WTC11 (cell line): ENCODE measurements around the gene GJD3. TPM values are rescaled to one million over a fixed set of nuclear protein-coding genes. Genes with fewer than 3 reads are reported as not detected.

ENCODE experiments used
- ATAC-seq: fragments of 200-7000 bp; cut with Tn5 transposase; 2 replicates; pipeline ENCODE4 v1.10.0; 2021; ENCODE audit warnings: mild to moderate bottlenecking, moderate library complexity
- CTCF ChIA-PET: fragments of 300-600 bp; sonication (Branson Sonifier 250); formaldehyde crosslinking; loops from one replicate; lab custom pipeline; 2021; ENCODE audit warnings: antibody characterized with exemption; lab: Charles Lee
- POLR2A ChIA-PET: fragments of 350-600 bp; sonication (Branson Sonifier 250); formaldehyde crosslinking; loops from one replicate; lab custom pipeline; 2021; ENCODE audit warnings: antibody characterized with exemption; lab: Charles Lee
- DNase-seq: peaks from one replicate; pipeline ENCODE4 v3.0.0; 2021; ENCODE audit warnings: low spot score
- H3K27ac Mint-ChIP-seq: 2 replicates; pipeline ENCODE4 v1.8.0; 2021; ENCODE audit warnings: mixed read lengths
- H3K27me3 Mint-ChIP-seq: 2 replicates; pipeline ENCODE4 v1.8.0; 2021; ENCODE audit warnings: low read depth, mild to moderate bottlenecking, moderate library complexity, mixed read lengths
- H3K36me3 Mint-ChIP-seq: 2 replicates; pipeline ENCODE4 v1.8.0; 2021; ENCODE audit warnings: mixed read lengths
- H3K4me1 Mint-ChIP-seq: 2 replicates; pipeline ENCODE4 v1.8.0; 2022; ENCODE audit warnings: mixed read lengths
- H3K4me3 Mint-ChIP-seq: 2 replicates; pipeline ENCODE4 v1.8.0; 2021; ENCODE audit warnings: mild to moderate bottlenecking, moderate library complexity, mixed read lengths
- H3K9me3 Mint-ChIP-seq: 2 replicates; pipeline ENCODE4 v1.8.0; 2021; ENCODE audit warnings: mixed read lengths
- ATF1 ChIP-seq: sonication (generic); formaldehyde crosslinking; IDR thresholded peaks from 2 replicates; pipeline ENCODE4 v1.8.1; 2023; ENCODE audit warnings: mild to moderate bottlenecking, moderate library complexity, missing genetic modification reagents
- ATF2 ChIP-seq: sonication (generic); formaldehyde crosslinking; IDR thresholded peaks from 2 replicates; pipeline ENCODE4 v1.8.1; 2022; ENCODE audit warnings: low read depth, missing genetic modification reagents, borderline replicate concordance
- CBFB ChIP-seq: sonication (generic); formaldehyde crosslinking; IDR thresholded peaks from 2 replicates; pipeline ENCODE4 v1.8.1; 2022; ENCODE audit warnings: mild to moderate bottlenecking, low read depth, missing genetic modification reagents
- CREB1 ChIP-seq: sonication (generic); formaldehyde crosslinking; IDR thresholded peaks from 2 replicates; pipeline ENCODE4 v1.8.0; 2023; ENCODE audit warnings: mild to moderate bottlenecking, missing genetic modification reagents
- E2F5 ChIP-seq: sonication (generic); formaldehyde crosslinking; IDR thresholded peaks from 2 replicates; pipeline ENCODE4 v1.8.1; 2022; ENCODE audit warnings: mild to moderate bottlenecking, moderate library complexity, missing genetic modification reagents
- ELF4 ChIP-seq: sonication (generic); formaldehyde crosslinking; IDR thresholded peaks from 2 replicates; pipeline ENCODE4 v1.8.1; 2022; ENCODE audit warnings: low read depth, mild to moderate bottlenecking, moderate library complexity, missing genetic modification reagents
- FOXJ3 ChIP-seq: sonication (generic); formaldehyde crosslinking; IDR thresholded peaks from 2 replicates; pipeline ENCODE4 v1.9.0; 2021; ENCODE audit warnings: missing genetic modification reagents, mild to moderate bottlenecking, borderline replicate concordance
- FOXP1 ChIP-seq: sonication (generic); formaldehyde crosslinking; IDR thresholded peaks from 2 replicates; pipeline ENCODE4 v1.8.0; 2022; ENCODE audit warnings: missing genetic modification reagents, mild to moderate bottlenecking, moderate library complexity, borderline replicate concordance
- GABPB1 ChIP-seq: sonication (generic); formaldehyde crosslinking; IDR thresholded peaks from 2 replicates; pipeline ENCODE4 v1.8.1; 2023; ENCODE audit warnings: mild to moderate bottlenecking, missing genetic modification reagents
- GTF2I ChIP-seq: fragments of 250-450 bp; sonication (Bioruptor Pico); conservative IDR thresholded peaks from 2 replicates; pipeline ENCODE4 v1.4.0; 2021; ENCODE audit warnings: mild to moderate bottlenecking
- HMGXB4 ChIP-seq: sonication (generic); formaldehyde crosslinking; IDR thresholded peaks from 2 replicates; pipeline ENCODE4 v1.8.1; 2023; ENCODE audit warnings: mild to moderate bottlenecking, moderate library complexity, missing genetic modification reagents
- IRF1 ChIP-seq: sonication (generic); formaldehyde crosslinking; IDR thresholded peaks from 2 replicates; pipeline ENCODE4 v1.8.0; 2023; ENCODE audit warnings: missing genetic modification reagents
- JAZF1 ChIP-seq: fragments of 250-450 bp; sonication (Bioruptor Pico); IDR thresholded peaks from 2 replicates; pipeline ENCODE4 v1.9.0; 2021; ENCODE audit warnings: moderate library complexity, mild to moderate bottlenecking, inconsistent platforms
- MLX ChIP-seq: sonication (generic); formaldehyde crosslinking; IDR thresholded peaks from 2 replicates; pipeline ENCODE4 v1.8.1; 2023; ENCODE audit warnings: mild to moderate bottlenecking, missing genetic modification reagents, moderate library complexity
- MYBL2 ChIP-seq: sonication (generic); formaldehyde crosslinking; IDR thresholded peaks from 2 replicates; pipeline ENCODE4 v1.8.1; 2023; ENCODE audit warnings: mild to moderate bottlenecking, moderate library complexity, missing genetic modification reagents
- NFYB ChIP-seq: sonication (generic); formaldehyde crosslinking; conservative IDR thresholded peaks from 2 replicates; pipeline ENCODE4 v1.8.0; 2022; ENCODE audit warnings: low read depth, missing genetic modification reagents
- PRRX2 ChIP-seq: fragments of 250-450 bp; sonication (Bioruptor Pico); IDR thresholded peaks from 2 replicates; pipeline ENCODE4 v1.8.0; 2021; ENCODE audit warnings: mild to moderate bottlenecking
- SMAD3 ChIP-seq: sonication (generic); formaldehyde crosslinking; IDR thresholded peaks from 2 replicates; pipeline ENCODE4 v1.8.0; 2022; ENCODE audit warnings: missing genetic modification reagents, mild to moderate bottlenecking, borderline replicate concordance
- SMAD4 ChIP-seq: sonication (generic); formaldehyde crosslinking; IDR thresholded peaks from 2 replicates; pipeline ENCODE4 v1.8.0; 2022; ENCODE audit warnings: mild to moderate bottlenecking, missing genetic modification reagents
- SP1 ChIP-seq: sonication (generic); formaldehyde crosslinking; conservative IDR thresholded peaks from 2 replicates; pipeline ENCODE4 v1.8.1; 2022; ENCODE audit warnings: missing genetic modification reagents
- TEAD4 ChIP-seq: sonication (generic); formaldehyde crosslinking; IDR thresholded peaks from 2 replicates; pipeline ENCODE4 v1.8.0; 2022; ENCODE audit warnings: mild to moderate bottlenecking, missing genetic modification reagents
- ZNF138 ChIP-seq: sonication (generic); formaldehyde crosslinking; conservative IDR thresholded peaks from 2 replicates; pipeline ENCODE4 v1.8.1; 2022; ENCODE audit warnings: mild to moderate bottlenecking, moderate library complexity, missing genetic modification reagents
- ZNF263 ChIP-seq: sonication (generic); formaldehyde crosslinking; IDR thresholded peaks from 2 replicates; pipeline ENCODE4 v1.8.1; 2022; ENCODE audit warnings: low read depth, mild to moderate bottlenecking, moderate library complexity, missing genetic modification reagents
- ZNF671 ChIP-seq: fragments of 250-450 bp; sonication (Bioruptor Pico); IDR thresholded peaks from 2 replicates; pipeline ENCODE4 v1.8.0; 2021; ENCODE audit warnings: mild to moderate bottlenecking
- ZSCAN18 ChIP-seq: fragments of 250-450 bp; sonication (Bioruptor Pico); IDR thresholded peaks from 2 replicates; pipeline ENCODE4 v2.1.2; 2022; ENCODE audit warnings: mild to moderate bottlenecking, moderate library complexity
- total RNA-seq: library from RNA; stranded (reverse); gene quantifications from 3 replicates; pipeline ENCODE4 v1.2.3, GENCODE V29; 2021

GJD3 gene
- total RNA-seq, 1 experiment from 2014 or later, result 2.3 TPM

- H3K36me3 Mint-ChIP-seq, result peaks cover 8% of the 10 kb centered on the region
- H3K9me3 Mint-ChIP-seq, result no peaks in the 10 kb centered on the region
- ATAC-seq (no peak), DNase-seq (no peak)
- H3K27ac Mint-ChIP-seq, result no peak overlapping the region
- peaks cover 14% of the 10 kb centered on the region for H3K4me1 Mint-ChIP-seq
- no peak overlapping the region for H3K4me3 Mint-ChIP-seq
- no peaks in the 10 kb centered on the region; the same call in 1 of the 2 replicates for H3K27me3 Mint-ChIP-seq
- TF ChIP-seq GTF2I, result no peak
- TF ChIP-seq ZSCAN18, result no peak
- TF ChIP-seq ZNF263 (CRISPR knock-in tag), result no peak
- TF ChIP-seq IRF1 (CRISPR knock-in tag), result no peak
- no peak for TF ChIP-seq NFYB (CRISPR knock-in tag)
- TF ChIP-seq TEAD4 (CRISPR knock-in tag), result no peak
- TF ChIP-seq GABPB1 (CRISPR knock-in tag), result no peak
- no peak for TF ChIP-seq ZNF671 (CRISPR knock-in tag)
- no peak for TF ChIP-seq ATF1
- no peak for TF ChIP-seq SMAD3 (CRISPR knock-in tag)
- TF ChIP-seq SMAD4 (CRISPR knock-in tag), result no peak
- CTCF ChIA-PET, result interaction anchor here (3.2 kb wide), 1 partner anchor 26 kb away, joined by 22 read pairs; no protein-coding TSS in a partner anchor
- POLR2A ChIA-PET, result interaction anchor here (0.7 kb wide), 1 partner anchor 109 kb away, joined by 3 read pairs; no protein-coding TSS in a partner anchor
Observed at GRCh38 chr17:40328386-40328766, 36.2 kb downstream of the GJD3 start.

- peaks cover 19% of the 10 kb centered on the region for H3K4me1 Mint-ChIP-seq
- POLR2A ChIA-PET, result no interaction called here
- no peak for DNase-seq
- TF ChIP-seq JAZF1 (CRISPR knock-in tag), result no peak
- TF ChIP-seq MLX (CRISPR knock-in tag), result no peak
- TF ChIP-seq FOXJ3, result no peak
- TF ChIP-seq GABPB1 (CRISPR knock-in tag), result no peak
- TF ChIP-seq CREB1 (CRISPR knock-in tag), result no peak
- TF ChIP-seq ZNF138, result no peak
- TF ChIP-seq HMGXB4 (CRISPR knock-in tag), result no peak
- no peak for TF ChIP-seq CBFB
- no peak for TF ChIP-seq ATF1
- TF ChIP-seq ELF4 (CRISPR knock-in tag), result no peak
- TF ChIP-seq FOXP1 (CRISPR knock-in tag), result no peak
- TF ChIP-seq MYBL2 (CRISPR knock-in tag), result no peak
- no peak for TF ChIP-seq ATF2 (CRISPR knock-in tag)
- TF ChIP-seq E2F5 (CRISPR knock-in tag), result no peak
- TF ChIP-seq ZSCAN18, result no peak
- TF ChIP-seq PRRX2, result no peak
- no peak for TF ChIP-seq SP1 (CRISPR knock-in tag)
Observed at GRCh38 chr17:40327735-40328385, 36.7 kb downstream of the GJD3 start.

More at GRCh38 chr17:40327735-40328385, 36.7 kb downstream of the GJD3 start:
- Mint-ChIP-seq H3K36me3 (peaks cover 8% of the 10 kb centered on the region), H3K27me3 (no peaks in the 10 kb centered on the region), H3K27ac (no peak overlapping the region), H3K9me3 (no peaks in the 10 kb centered on the region), H3K4me3 (no peak overlapping the region)
- CTCF ChIA-PET, result interaction anchor here (3.2 kb wide), 1 partner anchor 27 kb away, joined by 22 read pairs; no protein-coding TSS in a partner anchor
- no peak for ATAC-seq
